Skeletal muscle cell (primary cell): Measurements from ENCODE around the gene C20orf96.
"Not testable (repeated sequence)": the region's sequence is repeated elsewhere in the genome, so short reads cannot be mapped to it uniquely, and the experiment has no call there.

ENCODE experiments used
- DNase-seq: peaks from one replicate; pipeline ENCODE4 v3.0.0-alpha.2; 2010; ENCODE audit warnings: low read depth
- H3K4me3 ChIP-seq: 2 replicates; pipeline ENCODE4 v1.5.1; 2011; ENCODE audit warnings: low read depth, mild to moderate bottlenecking, control low read depth, low read length, moderate library complexity

Gene C20orf96

GRCh38 chr20:290084-290831 lies at the start of gene C20orf96:
TSS of gene C20orf96 (minus strand) at chr20:290750. CDS start at chr20:290610, 140 bp downstream.
- peak; percentile 74 for DNase-seq
- H3K4me3 ChIP-seq = peak within 1 kb of the TSS; percentile 87

- DNase-seq, H3K4me3 ChIP-seq: not testable (repeated sequence)
These were observed 45.5 kb upstream of the C20orf96 start for GRCh38 chr20:336040-336439.

- no peak for DNase-seq
These were observed 44.0 kb upstream of the C20orf96 start for GRCh38 chr20:334578-334977.

GRCh38 chr20:330233-331149 lies 39.9 kb upstream of the C20orf96 start:
- DNase-seq = peak; percentile 21
- H3K4me3 ChIP-seq = no peak overlapping the region

More at GRCh38 chr20:334578-334977, 44.0 kb upstream of the C20orf96 start:
- no peak overlapping the region for H3K4me3 ChIP-seq

GRCh38 chr20:329851-330232 lies 39.3 kb upstream of the C20orf96 start:
- H3K4me3 ChIP-seq = no peak overlapping the region
- no peak for DNase-seq

- no peak for DNase-seq
- peak overlapping the region; percentile 84 for H3K4me3 ChIP-seq
These were observed 38.6 kb upstream of the C20orf96 start for GRCh38 chr20:328975-329695.

GRCh38 chr20:328027-328974 lies 37.8 kb upstream of the C20orf96 start:
- DNase-seq = no peak
- peak overlapping the region; percentile 84 for H3K4me3 ChIP-seq

- H3K4me3 ChIP-seq = peak overlapping the region; percentile 84
- DNase-seq = peak; percentile 86
These were observed 36.9 kb upstream of the C20orf96 start for GRCh38 chr20:327186-328026.

GRCh38 chr20:326645-327185 lies 36.2 kb upstream of the C20orf96 start:
- DNase-seq = no peak
- peak overlapping the region; percentile 84 for H3K4me3 ChIP-seq

GRCh38 chr20:325889-326644 lies 35.5 kb upstream of the C20orf96 start:
- peak overlapping the region; percentile 84 for H3K4me3 ChIP-seq
- DNase-seq = peak; percentile 39

GRCh38 chr20:325045-325888 lies 34.7 kb upstream of the C20orf96 start, which contains the start of gene SOX12:
TSS of gene SOX12 (plus strand) at chr20:325552. CDS start at chr20:325925, 373 bp downstream.
- H3K4me3 ChIP-seq = peak within 1 kb of the TSS; percentile 87
- DNase-seq = peak; percentile 77

GRCh38 chr20:324177-325044 lies 33.9 kb upstream of the C20orf96 start:
- DNase-seq = peak; percentile 54

GRCh38 chr20:316316-317068 lies 25.9 kb upstream of the C20orf96 start:
- no peak overlapping the region for H3K4me3 ChIP-seq
- no peak for DNase-seq

More at GRCh38 chr20:324177-325044, 33.9 kb upstream of the C20orf96 start:
- peak overlapping the region; percentile 87 for H3K4me3 ChIP-seq

- no peak for DNase-seq
- no peak overlapping the region for H3K4me3 ChIP-seq
These were observed 23.4 kb upstream of the C20orf96 start for GRCh38 chr20:313948-314347.
